H9 (cell line): ENCODE measurements around the gene MSANTD2. TPM values are rescaled to one million over a fixed set of nuclear protein-coding genes. Genes with fewer than 3 reads are reported as not detected.

ENCODE experiments used
- DNase-seq: peaks from one replicate; pipeline ENCODE4 v3.0.0-alpha.2; 2017
- H2AFZ ChIP-seq: one replicate; pipeline ENCODE4 v1.6.1; 2013; ENCODE audit warnings: mild to moderate bottlenecking, low read length, control low read depth, moderate library complexity
- H2AK5ac ChIP-seq: 2 replicates; pipeline ENCODE4 v1.6.1; 2013; ENCODE audit warnings: low read length, control low read depth, mixed read lengths; ENCODE audit not compliant: insufficient read length
- H2BK120ac ChIP-seq: one replicate; pipeline ENCODE4 v1.6.1; 2013; ENCODE audit warnings: low read depth, mild to moderate bottlenecking, low read length, control low read depth, inconsistent platforms; ENCODE audit not compliant: poor library complexity, severe bottlenecking
- H2BK12ac ChIP-seq: 2 replicates; pipeline ENCODE4 v1.6.1; 2013; ENCODE audit warnings: low read length, control low read depth, mixed read lengths, low read depth; ENCODE audit not compliant: insufficient read length
- H2BK15ac ChIP-seq: 2 replicates; pipeline ENCODE4 v1.6.1; 2013; ENCODE audit warnings: low read depth, low read length, control low read depth
- H2BK20ac ChIP-seq: one replicate; pipeline ENCODE4 v1.6.1; 2013; ENCODE audit warnings: low read depth, mild to moderate bottlenecking, low read length, control low read depth, inconsistent platforms; ENCODE audit not compliant: poor library complexity, severe bottlenecking
- H2BK5ac ChIP-seq: 2 replicates; pipeline ENCODE4 v1.6.1; 2013; ENCODE audit warnings: low read length, control low read depth, mixed read lengths; ENCODE audit not compliant: insufficient read length
- H3K14ac ChIP-seq: 2 replicates; pipeline ENCODE4 v1.6.1; 2013; ENCODE audit warnings: low read length, control low read depth; ENCODE audit not compliant: insufficient read depth
- H3K18ac ChIP-seq: 2 replicates; pipeline ENCODE4 v1.6.1; 2013; ENCODE audit warnings: low read depth, mild to moderate bottlenecking, mixed read lengths, low read length, control low read depth; ENCODE audit not compliant: insufficient read length
- H3K23ac ChIP-seq: 2 replicates; pipeline ENCODE4 v1.6.1; 2013; ENCODE audit warnings: low read length, control low read depth, mixed read lengths, low read depth; ENCODE audit not compliant: insufficient read length
- H3K23me2 ChIP-seq: 2 replicates; pipeline ENCODE4 v1.6.1; 2013; ENCODE audit warnings: low read depth, mild to moderate bottlenecking, mixed read lengths, low read length, control low read depth; ENCODE audit not compliant: insufficient read length, poor library complexity, severe bottlenecking
- H3K27ac ChIP-seq: 2 replicates; pipeline ENCODE4 v1.5.1; 2013; ENCODE audit warnings: low read length, control low read depth, mixed read lengths, low read depth; ENCODE audit not compliant: insufficient read length
- H3K27me3 ChIP-seq: 2 replicates; pipeline ENCODE4 v1.6.1; 2013; ENCODE audit warnings: low read length, control low read depth, inconsistent platforms; ENCODE audit not compliant: insufficient read depth
- H3K4ac ChIP-seq: 2 replicates; pipeline ENCODE4 v1.6.1; 2013; ENCODE audit warnings: low read depth, mild to moderate bottlenecking, control low read depth, inconsistent platforms, low read length, moderate library complexity
- H3K4me1 ChIP-seq: 2 replicates; pipeline ENCODE4 v1.6.1; 2013; ENCODE audit warnings: low read length, control low read depth, inconsistent platforms; ENCODE audit not compliant: insufficient read depth
- H3K4me2 ChIP-seq: 2 replicates; pipeline ENCODE4 v1.6.1; 2013; ENCODE audit warnings: low read length, control low read depth, mixed read lengths; ENCODE audit not compliant: insufficient read length, insufficient read depth
- H3K56ac ChIP-seq: 2 replicates; pipeline ENCODE4 v1.6.1; 2013; ENCODE audit warnings: low read depth, mild to moderate bottlenecking, mixed read lengths, low read length, control low read depth; ENCODE audit not compliant: insufficient read length
- H3K79me1 ChIP-seq: 2 replicates; pipeline ENCODE4 v1.6.1; 2013; ENCODE audit warnings: low read depth, mild to moderate bottlenecking, moderate library complexity, low read length, control low read depth, inconsistent platforms; ENCODE audit not compliant: insufficient read depth, poor library complexity, severe bottlenecking
- H3K79me2 ChIP-seq: 2 replicates; pipeline ENCODE4 v1.6.1; 2013; ENCODE audit warnings: low read length, control low read depth, inconsistent platforms; ENCODE audit not compliant: insufficient read depth
- H3K9ac ChIP-seq: 2 replicates; pipeline ENCODE4 v1.6.1; 2013; ENCODE audit warnings: low read length, control low read depth, mixed read lengths; ENCODE audit not compliant: insufficient read length; ENCODE audit errors: extremely low read depth
- H3K9me3 ChIP-seq: one replicate; pipeline ENCODE4 v1.6.1; 2013; ENCODE audit warnings: low read depth, low read length, inconsistent platforms; ENCODE audit not compliant: control insufficient read depth
- H3T11ph ChIP-seq: one replicate; pipeline ENCODE4 v1.6.1; 2013; ENCODE audit warnings: mild to moderate bottlenecking, low read length, control low read depth, inconsistent platforms
- H4K20me1 ChIP-seq: one replicate; pipeline ENCODE4 v1.6.1; 2013; ENCODE audit not compliant: control insufficient read depth, insufficient read length, insufficient read depth
- H4K5ac ChIP-seq: 2 replicates; pipeline ENCODE4 v1.6.1; 2013; ENCODE audit warnings: low read depth, mild to moderate bottlenecking, mixed read lengths, low read length, control low read depth; ENCODE audit not compliant: insufficient read length
- H4K8ac ChIP-seq: replicated peaks from 2 replicates; pipeline ENCODE4 v1.6.1; 2013; ENCODE audit warnings: low read length, control low read depth, mixed read lengths, low read depth; ENCODE audit not compliant: insufficient read length
- H4K91ac ChIP-seq: 2 replicates; pipeline ENCODE4 v1.6.1; 2013; ENCODE audit warnings: low read depth, mild to moderate bottlenecking, moderate library complexity, mixed read lengths, low read length, control low read depth; ENCODE audit not compliant: insufficient read length
- H3K27ac Mint-ChIP-seq, 3 experiments: 2 replicates in 2 of 3; 3 replicates in 1 of 3; pipeline ENCODE4 v1.8.0; 2020 to 2021; ENCODE audit warnings: mixed read lengths in 3 of 3, mild to moderate bottlenecking in 1 of 3, moderate library complexity in 1 of 3
- H3K27me3 Mint-ChIP-seq: 2 replicates; pipeline ENCODE4 v1.8.0; 2021; ENCODE audit warnings: low read depth, mild to moderate bottlenecking, moderate library complexity, mixed read lengths
- H3K36me3 Mint-ChIP-seq, 3 experiments: 2 replicates in 2 of 3; 3 replicates in 1 of 3; pipeline ENCODE4 v1.8.0; 2020 to 2021; ENCODE audit warnings: low read depth in 3 of 3, mixed read lengths in 3 of 3; ENCODE audit not compliant: insufficient read depth in 1 of 3
- H3K4me1 Mint-ChIP-seq, 2 experiments: 2 replicates each; pipeline ENCODE4 v1.8.0; 2020; ENCODE audit warnings: mixed read lengths in 2 of 2
- H3K4me3 Mint-ChIP-seq, 2 experiments: 2 replicates in 1 of 2; 3 replicates in 1 of 2; pipeline ENCODE4 v1.8.0; 2020 to 2021; ENCODE audit warnings: mild to moderate bottlenecking in 2 of 2, mixed read lengths in 2 of 2, moderate library complexity in 1 of 2
- H3K9me3 Mint-ChIP-seq, 2 experiments: 2 replicates in 1 of 2; 3 replicates in 1 of 2; pipeline ENCODE4 v1.8.0; 2020; ENCODE audit warnings: mild to moderate bottlenecking in 2 of 2, mixed read lengths in 2 of 2, moderate library complexity in 1 of 2
- WGBS: extraction: QIAGEN DNeasy Blood & Tissue Kit; methylation state at CpG from one replicate; pipeline ENCODE4 v1.1.7; 2013; ENCODE audit warnings: missing lambda C conversion rate, low lambda C conversion rate, mixed read lengths; ENCODE audit not compliant: insufficient read length; ENCODE audit errors: extremely low coverage; 5-methylcytosine and 5-hydroxymethylcytosine counted together
- total RNA-seq: library from RNA; stranded (reverse); gene quantifications from 2 replicates; pipeline ENCODE4 v1.2.1, GENCODE V29; 2021
- TF ChIP-seq, protein P1 (sequence below): fragments of 200-600 bp; sonication (generic); conservative IDR thresholded peaks from 3 replicates; pipeline ENCODE4 v1.8.0; 2021; ENCODE audit warnings: antibody characterized with exemption, mild to moderate bottlenecking

MSANTD2 gene
- total RNA-seq, 1 experiment from 2014 or later, result 18.1 TPM

DNA sequence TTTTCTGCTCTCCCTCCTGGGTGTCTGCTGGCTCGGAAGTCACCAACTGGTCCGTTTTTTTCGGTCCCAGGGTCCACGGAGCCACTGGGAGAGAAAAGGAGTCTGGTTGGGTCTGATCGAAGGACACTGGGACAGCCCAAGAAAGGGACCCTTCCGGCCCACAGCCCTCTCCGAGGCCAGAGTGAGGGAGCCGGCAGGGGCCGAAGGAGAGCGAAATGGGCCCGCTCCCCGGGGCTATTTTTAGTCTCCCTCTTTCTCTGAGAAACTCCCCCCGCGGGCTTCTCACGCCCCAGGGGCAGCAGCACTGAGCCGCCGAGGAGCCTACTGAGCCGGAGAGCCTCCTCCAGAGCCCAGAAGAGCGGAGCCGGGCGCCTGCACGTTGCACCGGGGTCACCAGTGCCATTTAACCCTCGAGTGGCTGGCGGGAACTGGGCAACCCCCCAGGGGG lies 40.0 kb downstream of the MSANTD2 start:
- no peaks in the 10 kb centered on the region for H3K79me2 ChIP-seq
- H3K36me3 Mint-ChIP-seq, result no peaks in the 10 kb centered on the region
- no CpG with 5 or more reads among the region's 25 CpGs for WGBS
- H3K23me2 ChIP-seq, result peaks cover 24% of the 10 kb centered on the region
- peaks cover 41 to 59% of the 10 kb centered on the region in 2 experiments for H3K4me1 Mint-ChIP-seq
- peak overlapping the region; percentile 27 to 76 for H3K4me3 Mint-ChIP-seq
- no peak overlapping the region for H3K9ac ChIP-seq
- H3K27ac ChIP-seq, result no peak overlapping the region
- no peak overlapping the region for H3K18ac ChIP-seq
- no peak overlapping the region for H3K14ac ChIP-seq
- no peak overlapping the region for H2BK20ac ChIP-seq
- H3K9me3 Mint-ChIP-seq, result peaks cover 0 to 9% of the 10 kb centered on the region in 2 experiments; a peak in 2 of 5 replicates
- H2AK5ac ChIP-seq, result no peak overlapping the region
- H3K4me2 ChIP-seq, result peak overlapping the region; percentile 49
- H2BK12ac ChIP-seq, result no peak overlapping the region
- peak; percentile 36 for DNase-seq
- no peak overlapping the region for H2BK120ac ChIP-seq
- no peak overlapping the region for H2BK15ac ChIP-seq
- TF ChIP-seq, protein P1, sequence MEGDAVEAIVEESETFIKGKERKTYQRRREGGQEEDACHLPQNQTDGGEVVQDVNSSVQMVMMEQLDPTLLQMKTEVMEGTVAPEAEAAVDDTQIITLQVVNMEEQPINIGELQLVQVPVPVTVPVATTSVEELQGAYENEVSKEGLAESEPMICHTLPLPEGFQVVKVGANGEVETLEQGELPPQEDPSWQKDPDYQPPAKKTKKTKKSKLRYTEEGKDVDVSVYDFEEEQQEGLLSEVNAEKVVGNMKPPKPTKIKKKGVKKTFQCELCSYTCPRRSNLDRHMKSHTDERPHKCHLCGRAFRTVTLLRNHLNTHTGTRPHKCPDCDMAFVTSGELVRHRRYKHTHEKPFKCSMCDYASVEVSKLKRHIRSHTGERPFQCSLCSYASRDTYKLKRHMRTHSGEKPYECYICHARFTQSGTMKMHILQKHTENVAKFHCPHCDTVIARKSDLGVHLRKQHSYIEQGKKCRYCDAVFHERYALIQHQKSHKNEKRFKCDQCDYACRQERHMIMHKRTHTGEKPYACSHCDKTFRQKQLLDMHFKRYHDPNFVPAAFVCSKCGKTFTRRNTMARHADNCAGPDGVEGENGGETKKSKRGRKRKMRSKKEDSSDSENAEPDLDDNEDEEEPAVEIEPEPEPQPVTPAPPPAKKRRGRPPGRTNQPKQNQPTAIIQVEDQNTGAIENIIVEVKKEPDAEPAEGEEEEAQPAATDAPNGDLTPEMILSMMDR, result no peak
- H2BK5ac ChIP-seq, result no peak overlapping the region
- H3T11ph ChIP-seq, result no peak overlapping the region
- H3K4ac ChIP-seq, result no peak overlapping the region
- no peak overlapping the region for H3K23ac ChIP-seq
- H3K9me3 ChIP-seq, result no peaks in the 10 kb centered on the region
- no peak overlapping the region for H3K27ac Mint-ChIP-seq
- H3K27me3 ChIP-seq, result peaks cover 60% of the 10 kb centered on the region
- H3K27me3 Mint-ChIP-seq, result peaks cover 72% of the 10 kb centered on the region
- no peak overlapping the region for H2AFZ ChIP-seq
- H3K4me1 ChIP-seq, result no peaks in the 10 kb centered on the region
- no peak overlapping the region for H4K8ac ChIP-seq
- H4K5ac ChIP-seq, result no peak overlapping the region
- H3K79me1 ChIP-seq, result no peaks in the 10 kb centered on the region
- H4K91ac ChIP-seq, result no peak overlapping the region
- no peak overlapping the region for H3K56ac ChIP-seq
- H4K20me1 ChIP-seq, result no peaks in the 10 kb centered on the region
